ENCODE results near the gene GET4.

GRCh38 chr7:843230-843629 lies 33.1 kb upstream of the GET4 start:
- TF ChIP-seq SUZ12 (IDR thresholded peaks at IDR 0.05; ENCODE audit: extremely low read depth, insufficient read depth, insufficient read length) (no peak), YY1 (IDR thresholded peaks at IDR 0.05; ENCODE audit: insufficient read depth, insufficient read length) (no peak), ZNF274 (IDR thresholded peaks at IDR 0.05; ENCODE audit: low read depth, low read length) (no peak)
